Retina (tissue), 1 donor: ENCODE data around the gene AURKA.

Source experiments
- DNase-seq: peaks from one replicate; pipeline ENCODE4 v3.0.0-alpha.2; 2016

Gene AURKA

DNA sequence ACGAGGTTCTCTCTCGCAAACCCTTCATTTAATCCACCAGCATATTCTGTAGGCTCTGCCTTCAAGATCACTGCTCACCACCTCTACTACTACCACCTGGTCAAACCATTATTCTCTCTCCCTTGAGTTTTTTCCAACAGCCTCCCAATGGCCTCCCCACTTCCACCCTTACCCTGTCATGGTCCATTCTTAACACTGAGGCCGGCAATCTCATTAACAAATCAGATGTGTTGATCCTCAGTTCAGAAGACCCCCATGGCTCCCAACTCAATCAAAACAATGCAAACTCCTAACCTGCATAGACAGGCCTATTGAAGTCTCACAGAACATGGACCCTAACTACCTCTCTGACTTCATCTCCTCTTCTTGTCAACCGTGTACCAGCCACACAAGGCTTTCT is 2.2 kb downstream of the AURKA start:
- no peak for DNase-seq

DNA sequence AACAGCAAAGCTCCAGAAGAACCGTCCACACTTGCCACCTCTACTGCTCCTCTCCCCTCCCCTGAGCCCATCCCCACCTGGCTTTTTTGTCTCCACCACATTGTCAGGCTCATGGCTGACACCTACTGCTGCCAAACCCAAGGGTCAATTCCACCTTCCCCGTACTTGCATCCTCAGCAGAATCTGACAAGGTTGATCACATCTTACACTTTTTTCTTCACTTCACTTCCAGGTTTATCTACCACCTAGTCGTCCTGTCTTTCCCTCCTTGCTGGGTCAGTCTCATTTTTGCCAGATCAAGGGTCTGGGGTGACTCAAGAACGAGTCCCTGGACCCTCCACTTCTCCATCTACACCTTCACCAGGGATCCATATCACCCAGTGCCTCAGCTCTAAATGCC is 3.1 kb downstream of the AURKA start:
- DNase-seq, result no peak

DNA sequence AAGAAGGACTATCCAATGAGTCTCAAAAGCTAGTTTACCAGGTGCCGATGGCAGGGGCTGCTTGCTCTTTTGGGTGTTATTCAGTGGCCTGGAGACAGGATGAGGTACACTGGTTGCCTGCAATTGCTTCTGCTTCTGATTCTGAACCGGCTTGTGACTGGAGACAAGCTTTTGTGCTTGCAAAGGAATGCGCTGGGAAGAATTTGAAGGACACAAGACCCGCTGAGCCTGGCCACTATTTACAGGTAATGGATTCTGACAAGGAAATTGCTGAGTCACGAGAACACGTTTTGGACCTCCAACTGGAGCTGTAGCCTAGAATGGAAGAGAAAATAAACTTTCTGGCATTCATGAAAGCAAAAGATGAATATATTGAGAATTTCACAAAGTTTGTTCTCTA is 5.8 kb downstream of the AURKA start:
- no peak for DNase-seq

DNA sequence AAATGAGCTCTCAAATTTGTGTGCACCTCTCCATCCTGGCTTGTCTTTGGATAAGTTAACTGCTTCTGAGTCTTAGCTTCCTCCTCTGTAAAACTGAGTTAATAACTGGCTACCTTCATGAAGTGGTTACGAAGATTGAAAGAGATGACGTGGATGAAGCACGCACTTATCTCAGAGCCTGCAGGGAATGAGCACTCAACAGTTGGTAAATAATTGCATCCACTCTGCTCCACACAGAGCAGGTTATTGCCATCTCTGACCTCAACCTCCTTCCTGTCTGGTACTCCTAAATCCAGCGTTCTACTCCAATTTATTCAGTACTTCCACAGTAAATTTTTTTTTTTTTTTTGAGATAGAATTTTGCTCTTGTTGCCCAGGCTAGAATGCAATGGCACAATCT is 6.9 kb downstream of the AURKA start:
- DNase-seq, result no peak

DNA sequence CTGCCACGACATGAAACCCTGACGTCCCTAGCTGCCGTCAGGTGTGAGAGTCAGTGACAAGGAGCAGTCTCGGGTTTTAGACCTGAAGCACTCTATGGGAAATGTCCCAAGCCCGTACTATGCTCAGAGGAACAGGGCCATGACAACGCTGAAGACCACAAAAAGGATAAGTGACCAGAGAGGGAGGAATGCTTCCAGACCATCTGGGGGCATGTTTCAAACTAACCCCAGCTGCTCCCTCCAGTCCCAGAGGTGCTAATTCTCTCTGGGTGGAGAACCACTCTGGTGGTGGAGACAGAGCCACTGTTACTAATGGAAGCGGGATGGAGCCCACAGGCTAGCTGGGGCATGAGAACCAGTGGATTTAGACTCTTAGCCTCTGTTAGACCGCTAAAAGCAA is 8.7 kb downstream of the AURKA start:
- no peak for DNase-seq

DNA sequence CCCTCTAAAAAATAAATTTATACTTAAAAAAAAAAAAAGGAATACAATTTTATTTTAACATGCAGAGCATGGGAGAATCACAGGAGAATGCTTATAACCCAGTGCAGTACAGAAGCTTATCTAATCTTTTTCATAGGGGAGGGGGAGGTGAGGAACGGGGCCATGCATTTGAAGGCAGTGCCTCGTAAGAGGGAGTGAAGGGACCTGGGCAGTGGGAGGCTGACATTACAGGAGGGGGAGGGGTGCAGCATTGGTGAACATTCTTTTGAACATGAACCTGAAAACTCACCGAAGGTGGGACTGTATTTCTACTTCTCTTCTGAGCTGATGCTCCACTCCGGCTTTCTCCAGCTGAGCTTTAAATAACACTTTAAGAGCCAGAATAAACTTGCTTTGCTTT is 9.3 kb downstream of the AURKA start:
- no peak for DNase-seq

DNA sequence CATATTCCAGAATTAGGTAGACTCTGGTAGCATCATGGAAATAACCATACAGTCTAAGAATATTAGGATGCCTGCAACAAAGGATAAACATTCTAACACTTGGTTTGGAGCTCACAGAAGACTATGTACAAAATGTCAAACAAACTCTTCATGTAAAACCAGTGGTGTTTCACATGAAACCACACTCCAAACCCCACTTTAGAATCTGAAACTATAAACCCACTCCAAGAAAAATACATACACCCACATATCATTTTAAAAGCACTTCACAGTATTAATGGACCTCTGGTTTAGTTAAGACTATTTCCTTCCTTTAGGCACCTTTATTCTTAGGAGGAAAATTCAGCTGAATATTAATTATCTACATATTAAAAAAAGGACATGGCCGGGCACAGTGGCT is 10.5 kb downstream of the AURKA start:
- no peak for DNase-seq

DNA sequence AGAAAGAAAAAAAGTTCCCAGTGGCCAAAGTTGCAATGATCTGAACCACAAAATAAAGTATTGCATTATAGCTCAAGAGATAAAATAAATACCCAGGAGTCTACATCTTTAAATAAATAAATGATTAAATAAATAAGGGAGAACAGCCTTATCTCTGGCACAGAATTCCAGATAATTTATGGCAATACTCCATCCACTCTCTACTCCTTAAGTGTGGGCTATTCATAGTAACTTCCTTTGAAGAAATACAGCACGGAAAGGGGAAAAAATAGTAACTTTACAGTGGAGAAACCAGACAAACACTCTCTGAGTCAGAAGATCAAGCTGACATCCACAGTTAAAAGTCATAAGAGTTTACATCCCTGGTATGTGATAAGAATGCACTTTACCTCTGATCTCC is 11.6 kb downstream of the AURKA start:
- DNase-seq, result no peak

DNA sequence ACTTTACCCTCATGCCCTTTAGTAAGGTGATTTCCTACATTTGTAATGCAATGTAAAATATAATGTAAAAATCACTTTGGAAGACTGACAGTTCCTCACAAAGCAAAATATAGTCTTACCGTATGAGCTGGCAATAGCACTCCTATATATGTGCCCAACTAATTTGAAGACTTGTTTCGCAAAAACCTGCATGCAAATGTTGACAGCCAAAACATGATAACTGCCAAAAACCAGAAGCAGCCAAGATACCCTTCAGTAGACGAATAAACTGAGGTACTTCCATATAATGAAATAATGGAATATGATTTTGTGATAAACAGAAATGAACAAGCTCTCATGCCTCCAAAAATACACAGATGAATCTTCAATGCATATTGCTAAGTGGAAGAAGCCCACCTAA is 13.6 kb downstream of the AURKA start:
- DNase-seq, result no peak

DNA sequence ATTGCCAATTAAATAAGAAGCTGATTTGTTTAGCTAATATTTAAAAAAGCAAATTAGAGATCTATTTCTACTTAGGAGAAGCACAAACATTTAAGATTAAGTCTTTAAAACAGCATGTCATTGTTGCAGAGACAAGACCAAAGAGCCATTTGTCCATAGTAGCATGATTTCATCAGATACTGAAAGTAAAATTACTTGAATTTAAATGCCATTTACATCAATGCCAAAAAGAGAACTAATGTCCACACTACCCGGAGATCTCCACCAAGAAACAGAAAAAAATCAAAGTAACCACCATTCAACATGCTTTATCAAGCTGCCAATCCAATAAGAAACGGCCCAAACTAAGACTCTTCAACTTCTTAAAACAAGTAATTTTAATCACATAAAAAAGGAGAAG is 15.7 kb downstream of the AURKA start:
- no peak for DNase-seq

DNA sequence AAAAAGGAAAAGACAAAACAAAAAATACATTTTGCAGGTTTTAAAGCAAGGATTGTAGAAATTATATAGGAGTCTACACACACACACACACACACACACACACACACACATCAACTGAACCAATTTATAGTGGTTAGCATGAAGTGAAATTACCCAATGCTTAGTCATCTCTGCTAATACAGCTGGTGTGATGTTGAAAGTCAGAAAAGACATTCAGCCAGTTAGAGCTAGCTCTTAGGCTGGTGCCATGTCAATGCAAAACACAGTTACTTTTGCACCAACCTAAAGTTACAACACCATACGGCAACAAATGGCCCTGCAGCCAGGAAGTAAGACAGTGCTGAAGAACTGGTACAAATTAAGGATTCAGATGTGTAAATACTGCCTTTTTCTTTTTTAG is 18.1 kb downstream of the AURKA start:
- DNase-seq, result no peak

DNA sequence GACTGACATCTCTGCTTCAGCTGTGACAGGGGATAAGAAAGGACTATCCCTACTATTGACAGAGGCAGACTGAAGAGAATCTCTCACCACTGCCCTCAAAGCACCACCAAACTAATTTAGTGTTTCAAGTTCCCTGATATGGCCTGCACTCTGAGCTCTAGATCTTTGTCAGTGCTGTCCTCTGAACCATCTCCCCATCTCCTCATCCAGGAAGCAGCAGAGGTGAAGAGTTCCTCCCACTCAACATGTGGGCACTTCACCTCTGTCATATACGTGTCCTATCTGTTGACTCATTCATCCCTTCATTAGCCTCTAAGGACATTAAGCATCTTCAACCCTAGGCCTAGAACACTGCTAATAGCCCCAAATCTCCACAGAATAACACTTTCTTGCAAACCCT is 19.2 kb downstream of the AURKA start:
- no peak for DNase-seq

DNA sequence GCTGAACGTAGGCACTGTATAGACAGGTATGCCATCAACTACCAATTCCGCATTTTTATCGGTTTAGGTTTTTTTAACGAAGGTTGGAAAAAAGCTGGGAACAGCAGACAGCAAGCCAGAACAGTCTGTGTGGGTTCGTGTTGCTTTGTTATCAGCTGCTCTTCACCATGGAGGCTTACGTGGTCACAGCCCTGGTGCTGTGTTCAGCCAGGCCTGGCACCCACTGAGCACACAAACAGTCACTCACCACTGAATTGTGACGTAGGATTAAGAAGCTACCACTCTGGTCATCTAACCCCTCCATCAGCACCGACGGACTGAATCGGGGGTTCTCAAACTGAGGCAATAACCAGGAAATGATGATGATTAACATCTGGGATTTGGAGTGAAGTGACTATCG is 20.0 kb downstream of the AURKA start:
- no peak for DNase-seq

DNA sequence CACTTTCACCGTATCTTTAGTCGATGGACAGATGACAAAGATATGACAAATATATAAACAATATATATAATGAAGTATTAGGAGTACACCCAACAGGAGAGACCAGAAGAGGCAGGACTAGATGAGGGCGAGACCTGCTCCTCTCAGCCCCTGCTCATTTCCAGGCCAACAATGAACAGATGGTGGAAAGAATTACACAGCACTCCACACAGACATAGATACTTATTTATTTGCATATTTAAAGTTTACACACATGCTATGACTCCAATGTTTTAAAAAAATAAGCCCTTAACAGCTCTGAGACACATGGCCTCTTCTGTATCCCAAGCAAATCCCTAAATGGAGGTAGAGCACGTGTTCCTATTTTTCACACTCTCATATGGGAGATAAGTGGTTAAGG is 22.8 kb downstream of the AURKA start:
- DNase-seq, result no peak

DNA sequence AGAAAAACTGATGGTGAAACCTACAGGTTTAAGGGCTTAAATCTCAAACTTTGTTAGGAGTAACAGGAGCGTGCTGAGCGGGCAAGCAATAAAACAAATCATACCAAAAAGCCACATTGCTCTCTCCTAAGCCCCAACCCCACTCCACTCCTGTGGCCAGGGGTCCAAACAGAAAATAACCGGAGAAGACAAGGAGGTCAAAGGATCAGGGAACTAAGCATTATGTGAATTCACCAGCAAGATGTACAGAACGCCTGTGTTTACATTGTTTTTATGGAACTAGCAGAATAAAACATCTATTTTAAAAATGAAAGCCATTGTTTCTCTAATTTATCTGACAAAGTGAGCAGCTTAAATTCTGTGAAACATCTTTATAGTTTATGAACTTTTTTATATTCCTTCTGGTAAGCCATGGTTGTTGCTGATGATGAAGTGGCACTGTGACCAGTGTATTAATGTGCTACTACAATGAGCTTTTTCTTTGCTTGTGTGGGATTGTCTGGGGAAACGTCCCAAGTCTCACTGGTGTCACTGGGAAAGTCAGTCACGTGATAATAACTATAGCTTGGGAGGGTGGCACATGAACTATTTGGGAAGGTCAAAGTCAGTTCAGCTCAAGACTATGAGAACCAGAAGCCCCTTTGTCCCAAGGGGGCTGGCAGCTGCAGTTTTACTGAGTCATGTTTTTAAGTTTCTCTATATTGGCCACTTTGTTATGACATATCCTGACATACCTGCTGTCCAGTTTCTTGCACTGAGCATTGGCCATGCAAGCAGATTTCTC is 23.5 kb downstream of the AURKA start:
- no peak for DNase-seq

DNA sequence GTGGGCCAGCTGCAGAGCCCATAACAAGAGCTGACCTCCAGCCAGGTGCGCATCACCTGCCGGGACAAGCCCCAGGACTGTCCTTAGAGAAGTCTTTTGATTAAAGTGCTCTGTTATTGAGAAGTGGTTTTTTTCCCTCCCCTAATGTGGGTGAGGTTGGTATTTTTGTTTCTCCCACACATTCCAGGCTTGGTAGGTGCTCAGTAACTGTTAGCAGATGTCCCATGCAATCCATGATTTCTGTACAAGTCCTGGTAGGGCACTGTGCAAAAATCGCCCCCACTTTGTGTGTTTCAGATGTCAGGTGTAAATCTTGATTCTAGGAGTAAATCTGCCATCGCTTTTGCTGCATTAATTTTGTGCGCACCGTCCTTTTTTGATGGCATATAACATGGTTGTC is 28.5 kb downstream of the AURKA start:
- DNase-seq, result no peak

DNA sequence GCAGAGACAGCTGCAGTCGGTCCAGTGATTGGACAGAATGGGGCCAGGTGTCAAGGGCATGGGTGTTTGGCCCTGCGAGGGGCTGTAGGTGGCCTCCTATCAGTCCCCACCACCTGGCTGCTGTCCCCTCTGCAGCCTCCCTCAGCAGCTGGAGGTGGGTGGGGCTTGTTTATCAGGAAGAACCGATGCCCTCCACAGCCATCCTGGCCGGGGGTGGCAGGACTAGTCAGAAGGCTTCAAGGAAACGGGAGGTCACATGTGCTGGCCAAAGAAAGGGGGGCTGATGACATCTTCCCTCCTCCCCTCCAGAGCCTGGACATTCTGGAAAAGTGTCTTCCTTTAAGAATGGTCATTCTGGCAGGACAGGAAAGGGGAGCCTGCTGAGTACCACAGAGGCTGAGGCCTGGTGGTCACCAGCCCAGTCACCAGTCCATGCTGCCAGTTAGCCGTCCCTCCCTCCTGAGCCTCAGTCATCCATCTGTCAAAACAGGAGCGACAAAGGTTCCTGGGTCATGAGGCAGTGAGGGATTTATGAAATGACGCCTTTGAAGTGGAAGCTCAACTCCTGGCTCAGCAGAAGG is 29.1 kb downstream of the AURKA start:
- no peak for DNase-seq

DNA sequence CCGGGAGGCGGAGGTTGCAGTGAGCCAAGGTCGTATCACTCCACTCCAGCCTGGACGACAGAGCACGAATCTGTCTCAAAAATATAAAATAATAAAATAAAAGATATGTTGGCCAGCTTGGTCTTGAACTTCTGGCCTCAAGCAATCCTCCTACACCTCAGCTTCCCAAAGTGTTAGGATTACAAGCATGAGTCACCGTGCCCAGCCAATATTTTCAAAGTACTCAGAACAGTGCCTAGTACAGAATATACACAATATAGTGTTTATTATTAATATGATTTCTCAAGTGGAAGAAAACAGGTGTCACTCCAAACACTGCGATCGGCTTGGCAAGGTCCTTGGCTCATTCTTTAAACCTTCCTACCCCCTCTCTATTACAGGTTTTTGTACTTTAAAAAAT is 30.1 kb downstream of the AURKA start:
- DNase-seq, result no peak

DNA sequence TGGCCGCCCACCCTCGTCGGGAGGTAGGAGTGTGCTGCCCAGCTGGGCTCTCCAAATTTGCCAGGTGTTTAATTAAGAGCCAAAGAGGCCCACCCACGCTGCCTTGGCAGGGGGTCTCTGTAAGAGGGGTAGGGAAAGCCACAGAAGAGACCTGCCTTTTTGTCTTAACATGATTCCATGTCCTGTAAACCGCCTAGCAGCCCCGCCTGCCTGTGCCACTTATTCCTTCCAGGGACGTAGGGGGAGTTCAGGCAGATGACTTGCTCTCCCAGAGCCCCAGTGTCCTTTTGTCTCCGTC is 31.2 kb downstream of the AURKA start:
- DNase-seq, result no peak

DNA sequence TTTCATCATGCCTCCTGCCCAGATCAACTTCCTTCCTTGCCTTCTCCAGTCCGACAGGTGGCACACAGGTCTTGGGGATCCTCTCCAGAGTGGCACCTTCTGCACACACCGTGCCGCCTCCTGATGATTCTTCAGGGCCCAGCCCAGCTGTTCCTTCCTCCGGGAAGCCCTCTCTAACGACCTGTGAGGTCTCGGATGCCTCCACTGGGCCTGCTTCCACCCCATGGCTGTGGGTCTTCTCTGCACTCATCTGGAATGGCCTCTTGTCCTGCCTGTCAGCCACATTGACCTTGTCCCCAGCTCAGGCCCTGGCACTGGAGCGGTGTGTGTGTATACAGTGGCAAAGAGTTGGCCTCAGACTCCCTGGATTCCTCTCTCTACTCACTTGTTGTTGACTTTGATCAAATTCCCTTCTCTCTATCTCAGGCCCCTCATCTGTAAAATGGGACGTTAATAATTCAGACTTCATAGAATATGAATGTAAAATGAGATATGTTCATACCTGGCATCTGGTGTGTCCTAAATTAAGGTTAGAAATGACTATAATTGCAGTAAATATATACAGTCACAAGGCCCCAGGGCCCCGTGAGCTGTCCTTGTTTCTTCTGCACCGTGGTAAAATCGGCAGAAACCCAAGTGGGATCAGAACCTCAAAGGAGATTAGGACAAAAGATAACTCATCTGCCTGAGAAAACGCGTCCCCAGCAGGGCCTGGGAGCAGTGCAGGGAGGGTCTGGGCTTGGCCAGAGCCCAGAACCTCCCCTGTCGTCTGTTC is 31.7 kb downstream of the AURKA start:
- DNase-seq, result peak; percentile 29

DNA sequence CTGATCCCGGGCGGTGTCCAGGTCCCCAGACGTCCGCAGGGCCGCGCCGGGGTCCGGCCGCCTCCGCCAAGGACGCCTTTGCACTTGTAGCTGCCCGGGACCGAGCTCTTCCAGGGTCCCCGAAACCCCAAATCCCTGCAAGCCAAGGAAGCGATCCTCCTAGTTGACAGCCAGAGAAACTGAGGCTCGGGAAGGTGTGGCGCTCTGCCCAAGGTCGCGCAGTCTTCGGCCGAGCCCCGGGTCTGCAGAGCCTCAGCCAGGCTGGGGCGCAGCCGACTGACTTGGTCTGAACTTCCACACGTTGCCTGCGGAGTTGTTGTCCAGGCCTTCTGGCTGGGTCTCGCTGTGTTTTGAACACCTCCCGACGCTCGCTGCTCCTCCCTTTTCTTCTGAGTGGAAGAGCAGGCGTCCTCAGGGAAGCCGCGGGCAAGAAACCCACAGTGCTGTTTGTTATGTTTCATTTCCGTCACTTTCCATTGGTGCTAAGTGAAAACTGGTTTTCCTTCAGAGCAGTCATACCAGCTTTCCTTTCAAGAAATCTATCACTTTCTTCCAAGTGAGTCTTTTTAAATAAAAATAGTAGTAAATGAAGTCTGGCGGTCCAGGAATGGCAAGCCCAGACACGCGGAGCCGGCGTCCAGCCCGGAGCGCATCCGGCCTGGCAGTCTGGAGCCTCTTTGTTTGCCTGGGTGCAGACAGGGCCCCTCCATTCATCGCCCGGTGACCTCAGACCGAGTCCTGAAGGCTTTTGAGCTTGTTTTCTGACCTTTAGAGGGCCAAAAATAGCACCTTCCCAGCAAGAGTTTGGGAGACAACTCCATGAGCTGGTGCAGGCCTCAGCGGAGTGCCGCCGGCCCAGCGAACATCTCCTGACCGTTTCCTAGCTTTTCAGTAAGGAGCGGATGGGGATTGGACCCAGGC is 32.5 kb downstream of the AURKA start:
- DNase-seq, result peak; percentile 83

DNA sequence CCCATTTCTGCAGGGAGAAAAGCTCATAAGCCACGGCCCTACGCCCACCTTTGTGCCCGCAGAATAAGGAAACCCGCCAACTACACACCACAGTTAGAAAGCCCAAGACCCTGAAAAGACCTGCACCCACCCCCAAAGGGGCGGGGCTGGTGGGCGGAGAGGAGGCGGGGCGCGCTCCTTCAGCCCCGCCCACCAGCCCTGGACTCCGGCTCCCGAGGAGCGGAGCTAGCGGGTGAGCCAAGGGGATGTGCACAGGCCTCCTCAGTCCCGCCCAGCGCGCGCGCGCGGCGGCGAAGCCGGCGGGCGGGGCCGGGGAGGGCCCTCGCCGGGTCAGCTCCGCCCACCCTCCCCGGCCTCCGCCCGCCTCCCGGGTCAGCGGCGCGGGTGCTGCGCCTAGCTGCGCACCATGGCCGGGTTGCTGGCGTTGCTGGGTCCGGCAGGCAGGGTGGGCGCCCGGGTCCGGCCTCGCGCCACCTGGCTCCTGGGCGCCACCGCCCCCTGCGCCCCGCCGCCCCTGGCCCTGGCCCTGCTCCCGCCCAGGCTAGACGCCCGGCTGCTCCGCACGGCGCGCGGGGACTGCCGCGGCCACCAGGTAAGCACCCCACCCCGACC is 33.3 kb downstream of the AURKA start, which contains the start of gene FAM210B:
TSS of gene FAM210B (plus strand) at position 375 of the 612 bp plus-strand sequence. CDS start at position 407, 32 bp downstream.
- DNase-seq, result peak; percentile 94

DNA sequence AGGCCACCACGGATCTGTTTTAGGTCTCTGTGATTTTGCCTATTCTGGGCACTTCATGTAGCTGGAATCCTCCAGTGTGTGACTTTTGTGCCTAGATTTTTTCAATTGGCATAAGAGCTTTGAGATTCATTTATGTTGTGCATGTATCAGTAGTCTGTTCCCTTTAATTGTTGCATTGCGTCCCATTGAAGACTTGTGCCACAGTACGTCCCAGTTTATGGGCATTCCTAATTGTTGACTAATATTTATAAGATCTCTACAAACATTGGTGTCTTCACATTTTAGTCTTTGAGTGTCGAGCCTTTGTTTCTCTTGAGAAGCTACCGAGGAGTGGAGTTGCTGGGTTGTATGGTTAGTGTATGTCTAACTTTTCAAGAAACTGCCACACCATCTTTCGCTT is 33.9 kb downstream of the AURKA start:
- no peak for DNase-seq
